ENCODE results near the gene VPS54.

The VPS54 gene

GRCh38 chr2:63862806-63863205, 156.4 kb downstream of the VPS54 start:
- Histone ChIP-seq H3K9me3 (ENCODE audit: control insufficient read depth in 2 of 2, low read length in 2 of 2) (no peaks in the 10 kb centered on the region), H3K4me1 (ENCODE audit: control insufficient read depth in 2 of 2, insufficient read depth in 2 of 2, low read length in 2 of 2) (peaks cover 0 to 13% of the 10 kb centered on the region in 2 donors), H3K36me3 (ENCODE audit: control insufficient read depth in 2 of 2, insufficient read depth in 2 of 2, low read length in 2 of 2) (peaks cover 37 to 41% of the 10 kb centered on the region in 2 donors), H3K9ac (ENCODE audit: low read depth in 1 of 2, low read length in 2 of 2) (no peak overlapping the region), H3K27ac (ENCODE audit: low read depth in 2 of 2, low read length in 2 of 2) (peak overlapping the region in 1 of 2 donors; percentile 51), H3K4me3 (ENCODE audit: low read length in 2 of 2) (no peak overlapping the region), H3K27me3 (ENCODE audit: control insufficient read depth in 2 of 2, insufficient read depth in 2 of 2, low read length in 2 of 2) (no peaks in the 10 kb centered on the region)

- peaks cover 37 to 46% of the 10 kb centered on the region in 2 donors for H3K36me3 ChIP-seq (ENCODE audit: control insufficient read depth in 2 of 2, insufficient read depth in 2 of 2, low read length in 2 of 2)
Measured at GRCh38 chr2:63861220-63861822, 157.9 kb downstream of the VPS54 start.

GRCh38 chr2:63858291-63858690, 160.9 kb downstream of the VPS54 start:
- H3K9me3 ChIP-seq (ENCODE audit: control insufficient read depth in 2 of 2, low read length in 2 of 2), result no peaks in the 10 kb centered on the region
- H3K4me1 ChIP-seq (ENCODE audit: control insufficient read depth in 2 of 2, insufficient read depth in 2 of 2, low read length in 2 of 2), result peaks cover 11 to 25% of the 10 kb centered on the region in 2 donors
- H3K27ac ChIP-seq (ENCODE audit: low read depth in 2 of 2, low read length in 2 of 2), result no peak overlapping the region
- no peak overlapping the region for H3K4me3 ChIP-seq (ENCODE audit: low read length in 2 of 2)
- H3K36me3 ChIP-seq (ENCODE audit: control insufficient read depth in 2 of 2, insufficient read depth in 2 of 2, low read length in 2 of 2), result peaks cover 28 to 29% of the 10 kb centered on the region in 2 donors
- no peaks in the 10 kb centered on the region for H3K27me3 ChIP-seq (ENCODE audit: control insufficient read depth in 2 of 2, insufficient read depth in 2 of 2, low read length in 2 of 2)
- no peak overlapping the region for H3K9ac ChIP-seq (ENCODE audit: low read depth in 1 of 2, low read length in 2 of 2)

More at GRCh38 chr2:63861220-63861822, 157.9 kb downstream of the VPS54 start:
- H3K27me3 ChIP-seq (ENCODE audit: control insufficient read depth in 2 of 2, insufficient read depth in 2 of 2, low read length in 2 of 2), result no peaks in the 10 kb centered on the region
- no peaks in the 10 kb centered on the region for H3K9me3 ChIP-seq (ENCODE audit: control insufficient read depth in 2 of 2, low read length in 2 of 2)
- no peak overlapping the region for H3K27ac ChIP-seq (ENCODE audit: low read depth in 2 of 2, low read length in 2 of 2)
- peaks cover 0 to 13% of the 10 kb centered on the region in 2 donors for H3K4me1 ChIP-seq (ENCODE audit: control insufficient read depth in 2 of 2, insufficient read depth in 2 of 2, low read length in 2 of 2)
- no peak overlapping the region for H3K9ac ChIP-seq (ENCODE audit: low read depth in 1 of 2, low read length in 2 of 2)
- H3K4me3 ChIP-seq (ENCODE audit: low read length in 2 of 2), result no peak overlapping the region

GRCh38 chr2:63856303-63856603, 163.0 kb downstream of the VPS54 start:
- H3K4me1 ChIP-seq (ENCODE audit: control insufficient read depth in 2 of 2, insufficient read depth in 2 of 2, low read length in 2 of 2), result peaks cover 18 to 23% of the 10 kb centered on the region in 2 donors
- H3K4me3 ChIP-seq (ENCODE audit: low read length in 2 of 2), result no peak overlapping the region
- no peak overlapping the region for H3K9ac ChIP-seq (ENCODE audit: low read depth in 1 of 2, low read length in 2 of 2)
- no peaks in the 10 kb centered on the region for H3K27me3 ChIP-seq (ENCODE audit: control insufficient read depth in 2 of 2, insufficient read depth in 2 of 2, low read length in 2 of 2)
- no peaks in the 10 kb centered on the region for H3K9me3 ChIP-seq (ENCODE audit: control insufficient read depth in 2 of 2, low read length in 2 of 2)
- peaks cover 21 to 24% of the 10 kb centered on the region in 2 donors for H3K36me3 ChIP-seq (ENCODE audit: control insufficient read depth in 2 of 2, insufficient read depth in 2 of 2, low read length in 2 of 2)
- peak overlapping the region in 1 of 2 donors; percentile 3 for H3K27ac ChIP-seq (ENCODE audit: low read depth in 2 of 2, low read length in 2 of 2)

- H3K4me1 ChIP-seq (ENCODE audit: control insufficient read depth in 2 of 2, insufficient read depth in 2 of 2, low read length in 2 of 2), result peaks cover 18 to 28% of the 10 kb centered on the region in 2 donors
- no peak overlapping the region for H3K9ac ChIP-seq (ENCODE audit: low read depth in 1 of 2, low read length in 2 of 2)
- no peaks in the 10 kb centered on the region for H3K9me3 ChIP-seq (ENCODE audit: control insufficient read depth in 2 of 2, low read length in 2 of 2)
- H3K27me3 ChIP-seq (ENCODE audit: control insufficient read depth in 2 of 2, insufficient read depth in 2 of 2, low read length in 2 of 2), result no peaks in the 10 kb centered on the region
- peaks cover 21 to 24% of the 10 kb centered on the region in 2 donors for H3K36me3 ChIP-seq (ENCODE audit: control insufficient read depth in 2 of 2, insufficient read depth in 2 of 2, low read length in 2 of 2)
- peak overlapping the region in 1 of 2 donors; percentile 3 for H3K27ac ChIP-seq (ENCODE audit: low read depth in 2 of 2, low read length in 2 of 2)
- H3K4me3 ChIP-seq (ENCODE audit: low read length in 2 of 2), result peak overlapping the region in 1 of 2 donors; percentile 15
Measured at GRCh38 chr2:63855418-63856302, 163.6 kb downstream of the VPS54 start.

GRCh38 chr2:63853527-63854310, 165.5 kb downstream of the VPS54 start:
- Histone ChIP-seq H3K36me3 (ENCODE audit: control insufficient read depth in 2 of 2, insufficient read depth in 2 of 2, low read length in 2 of 2) (peaks cover 9 to 11% of the 10 kb centered on the region in 2 donors), H3K9ac (ENCODE audit: low read depth in 1 of 2, low read length in 2 of 2) (peak overlapping the region in 1 of 2 donors; percentile 55), H3K27ac (ENCODE audit: low read depth in 2 of 2, low read length in 2 of 2) (peak overlapping the region; percentile 84 to 86), H3K27me3 (ENCODE audit: control insufficient read depth in 2 of 2, insufficient read depth in 2 of 2, low read length in 2 of 2) (no peaks in the 10 kb centered on the region), H3K4me1 (ENCODE audit: control insufficient read depth in 2 of 2, insufficient read depth in 2 of 2, low read length in 2 of 2) (peaks cover 20 to 36% of the 10 kb centered on the region in 2 donors), H3K9me3 (ENCODE audit: control insufficient read depth in 2 of 2, low read length in 2 of 2) (no peaks in the 10 kb centered on the region), H3K4me3 (ENCODE audit: low read length in 2 of 2) (no peak overlapping the region)

- Histone ChIP-seq H3K9ac (ENCODE audit: low read depth in 1 of 2, low read length in 2 of 2) (no peak overlapping the region), H3K36me3 (ENCODE audit: control insufficient read depth in 2 of 2, insufficient read depth in 2 of 2, low read length in 2 of 2) (no peaks in the 10 kb centered on the region), H3K4me1 (ENCODE audit: control insufficient read depth in 2 of 2, insufficient read depth in 2 of 2, low read length in 2 of 2) (peaks cover 21 to 36% of the 10 kb centered on the region in 2 donors), H3K27ac (ENCODE audit: low read depth in 2 of 2, low read length in 2 of 2) (no peak overlapping the region), H3K9me3 (ENCODE audit: control insufficient read depth in 2 of 2, low read length in 2 of 2) (no peaks in the 10 kb centered on the region), H3K27me3 (ENCODE audit: control insufficient read depth in 2 of 2, insufficient read depth in 2 of 2, low read length in 2 of 2) (no peaks in the 10 kb centered on the region), H3K4me3 (ENCODE audit: low read length in 2 of 2) (no peak overlapping the region)
Measured at GRCh38 chr2:63851691-63852311, 167.4 kb downstream of the VPS54 start.

- Histone ChIP-seq H3K27me3 (ENCODE audit: control insufficient read depth in 2 of 2, insufficient read depth in 2 of 2, low read length in 2 of 2) (no peaks in the 10 kb centered on the region), H3K4me1 (ENCODE audit: control insufficient read depth in 2 of 2, insufficient read depth in 2 of 2, low read length in 2 of 2) (peaks cover 24 to 33% of the 10 kb centered on the region in 2 donors), H3K9ac (ENCODE audit: low read depth in 1 of 2, low read length in 2 of 2) (no peak overlapping the region), H3K27ac (ENCODE audit: low read depth in 2 of 2, low read length in 2 of 2) (peak overlapping the region in 1 of 2 donors; percentile 20), H3K9me3 (ENCODE audit: control insufficient read depth in 2 of 2, low read length in 2 of 2) (no peaks in the 10 kb centered on the region), H3K36me3 (ENCODE audit: control insufficient read depth in 2 of 2, insufficient read depth in 2 of 2, low read length in 2 of 2) (no peaks in the 10 kb centered on the region), H3K4me3 (ENCODE audit: low read length in 2 of 2) (no peak overlapping the region)
Measured at GRCh38 chr2:63850649-63851048, 168.6 kb downstream of the VPS54 start.

- Histone ChIP-seq H3K36me3 (ENCODE audit: control insufficient read depth in 2 of 2, insufficient read depth in 2 of 2, low read length in 2 of 2) (no peaks in the 10 kb centered on the region), H3K4me3 (ENCODE audit: low read length in 2 of 2) (no peak overlapping the region), H3K9ac (ENCODE audit: low read depth in 1 of 2, low read length in 2 of 2) (no peak overlapping the region), H3K27me3 (ENCODE audit: control insufficient read depth in 2 of 2, insufficient read depth in 2 of 2, low read length in 2 of 2) (no peaks in the 10 kb centered on the region), H3K27ac (ENCODE audit: low read depth in 2 of 2, low read length in 2 of 2) (no peak overlapping the region), H3K9me3 (ENCODE audit: control insufficient read depth in 2 of 2, low read length in 2 of 2) (no peaks in the 10 kb centered on the region), H3K4me1 (ENCODE audit: control insufficient read depth in 2 of 2, insufficient read depth in 2 of 2, low read length in 2 of 2) (peaks cover 24 to 31% of the 10 kb centered on the region in 2 donors)
Measured at GRCh38 chr2:63850204-63850571, 169.0 kb downstream of the VPS54 start.
